ENCODE data around the gene DROSHA.

Gene DROSHA

GRCh38 chr5:31537349-31537748 lies 5.5 kb upstream of the DROSHA start:
- no peak for TF ChIP-seq CTCF (IDR thresholded peaks at IDR 0.05)
- DNase-seq = no peak
- Mint-ChIP-seq H3K4me1 (peaks cover 18% of the 10 kb centered on the region), H3K36me3 (ENCODE audit: low read depth) (peaks cover 56% of the 10 kb centered on the region), H3K27me3 (ENCODE audit: low read depth, poor library complexity) (no peaks in the 10 kb centered on the region), H3K27ac (no peak overlapping the region), H3K4me3 (no peak overlapping the region), H3K9me3 (no peaks in the 10 kb centered on the region)

- no peaks in the 10 kb centered on the region for H3K9me3 Mint-ChIP-seq
- no peak overlapping the region for H3K27ac Mint-ChIP-seq
- TF ChIP-seq CTCF (IDR thresholded peaks at IDR 0.05) = no peak
- peaks cover 22% of the 10 kb centered on the region for H3K4me1 Mint-ChIP-seq
- no peak overlapping the region for H3K4me3 Mint-ChIP-seq
- H3K27me3 Mint-ChIP-seq (ENCODE audit: low read depth, poor library complexity) = no peaks in the 10 kb centered on the region
- no peak for DNase-seq
- peaks cover 52% of the 10 kb centered on the region for H3K36me3 Mint-ChIP-seq (ENCODE audit: low read depth)
These were observed 5.0 kb upstream of the DROSHA start for GRCh38 chr5:31536873-31537272.

DNA sequence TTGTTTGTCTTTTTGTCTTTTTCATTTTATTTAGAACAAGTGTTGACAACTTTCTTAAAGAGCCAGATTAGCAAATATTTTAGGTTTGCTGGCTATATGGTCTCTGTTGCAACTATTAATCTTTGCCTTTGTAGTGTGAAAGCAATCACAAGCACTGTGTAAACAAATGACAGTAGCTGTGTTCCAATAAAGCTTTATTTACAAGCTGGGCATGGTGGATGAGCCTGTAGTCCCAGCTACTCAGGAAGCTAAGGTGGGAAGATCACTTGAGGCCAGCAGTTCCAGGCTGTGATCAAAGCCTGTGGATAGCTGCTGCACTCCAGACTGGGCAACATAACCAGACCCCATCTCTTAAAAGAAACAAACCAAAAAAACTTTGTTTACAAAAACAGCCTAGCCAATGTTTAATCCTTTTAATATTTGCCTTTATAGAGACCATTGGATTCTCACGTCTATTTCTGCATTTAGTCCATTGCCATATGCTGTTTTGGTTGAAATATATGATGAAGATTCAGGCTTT lies 2.7 kb upstream of the DROSHA start:
- Mint-ChIP-seq H3K9me3 (no peaks in the 10 kb centered on the region), H3K27me3 (ENCODE audit: low read depth, poor library complexity) (peaks cover 3% of the 10 kb centered on the region), H3K4me1 (peaks cover 43% of the 10 kb centered on the region), H3K4me3 (peak overlapping the region; percentile 99), H3K36me3 (ENCODE audit: low read depth) (peaks cover 53% of the 10 kb centered on the region), H3K27ac (no peak overlapping the region)
- DNase-seq = no peak
- no peak for TF ChIP-seq CTCF (IDR thresholded peaks at IDR 0.05)

DNA sequence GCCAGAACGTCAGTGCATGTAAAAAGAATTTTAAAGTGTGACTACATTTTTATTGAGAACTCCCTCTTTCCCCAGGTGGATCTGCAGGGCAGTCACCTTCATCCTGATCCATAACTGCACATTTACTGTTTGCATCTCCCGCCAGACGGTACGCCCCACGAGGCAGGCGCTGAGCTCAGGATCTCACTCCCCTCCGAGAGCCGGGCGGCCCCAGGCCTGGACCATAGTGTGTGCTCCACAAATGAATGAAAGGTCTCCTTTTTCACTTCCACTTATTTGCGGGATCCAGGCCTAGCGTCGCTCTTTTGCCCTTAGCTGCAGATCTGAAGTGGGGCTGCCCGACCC lies 378 bp downstream of the DROSHA start:
- DNase-seq = peak; percentile 36
- Mint-ChIP-seq H3K36me3 (ENCODE audit: low read depth) (peaks cover 64% of the 10 kb centered on the region), H3K9me3 (no peaks in the 10 kb centered on the region), H3K4me1 (peaks cover 43% of the 10 kb centered on the region), H3K27ac (peak overlapping the region; percentile 97), H3K4me3 (peak overlapping the region; percentile 99), H3K27me3 (ENCODE audit: low read depth, poor library complexity) (peaks cover 3% of the 10 kb centered on the region)
- no peak for TF ChIP-seq CTCF (IDR thresholded peaks at IDR 0.05)

GRCh38 chr5:31530541-31531265 lies 1.2 kb downstream of the DROSHA start:
- Mint-ChIP-seq H3K27me3 (ENCODE audit: low read depth, poor library complexity) (peaks cover 3% of the 10 kb centered on the region), H3K9me3 (no peaks in the 10 kb centered on the region), H3K27ac (no peak overlapping the region), H3K4me1 (peaks cover 43% of the 10 kb centered on the region), H3K36me3 (ENCODE audit: low read depth) (peaks cover 67% of the 10 kb centered on the region), H3K4me3 (peak overlapping the region; percentile 99)
- no peak for DNase-seq
- TF ChIP-seq CTCF (IDR thresholded peaks at IDR 0.05) = no peak

- TF ChIP-seq CTCF (IDR thresholded peaks at IDR 0.05) = no peak
- Mint-ChIP-seq H3K27me3 (ENCODE audit: low read depth, poor library complexity) (no peaks in the 10 kb centered on the region), H3K27ac (no peak overlapping the region), H3K4me1 (no peaks in the 10 kb centered on the region), H3K9me3 (peaks cover 4% of the 10 kb centered on the region), H3K36me3 (ENCODE audit: low read depth) (peaks cover 74% of the 10 kb centered on the region), H3K4me3 (no peak overlapping the region)
- no peak for DNase-seq
These were observed 8.9 kb downstream of the DROSHA start for GRCh38 chr5:31523041-31523440.
